ENCODE results near the gene TMEM231. TPM values are rescaled to one million over a fixed set of nuclear protein-coding genes. Genes with fewer than 3 reads are reported as not detected.
"Not testable (repeated sequence)": the region's sequence is repeated elsewhere in the genome, so short reads cannot be mapped to it uniquely, and the experiment has no call there.

Gene TMEM231
- total RNA-seq, 1 experiment from 2014 or later: 3.4 TPM

- H3K9ac ChIP-seq (ENCODE audit: extremely low read depth, insufficient read length, low read length); H3K36me3 Mint-ChIP-seq (ENCODE audit: insufficient read depth in 1 of 3, low read depth in 3 of 3); H4K5ac ChIP-seq (ENCODE audit: insufficient read length, low read depth, low read length); H2BK12ac ChIP-seq (ENCODE audit: insufficient read length, low read depth, low read length); H2AK5ac ChIP-seq (ENCODE audit: insufficient read length, low read length); H2BK15ac ChIP-seq (ENCODE audit: low read depth, low read length); H3K4me2 ChIP-seq (ENCODE audit: insufficient read depth, insufficient read length, low read length); H4K8ac ChIP-seq (replicated peaks; ENCODE audit: insufficient read length, low read depth, low read length); H3K27me3 ChIP-seq (ENCODE audit: insufficient read depth, low read length); H3K79me2 ChIP-seq (ENCODE audit: insufficient read depth, low read length); H3K4me3 Mint-ChIP-seq; H3K56ac ChIP-seq (ENCODE audit: insufficient read length, low read depth, low read length); H3K9me3 Mint-ChIP-seq; H3K18ac ChIP-seq (ENCODE audit: insufficient read length, low read depth, low read length); H2AFZ ChIP-seq (ENCODE audit: low read length); H3K27ac Mint-ChIP-seq; H2BK20ac ChIP-seq (ENCODE audit: low read depth, low read length, poor library complexity, severe bottlenecking); H3K4me1 ChIP-seq (ENCODE audit: insufficient read depth, low read length); H4K20me1 ChIP-seq (ENCODE audit: control insufficient read depth, insufficient read depth, insufficient read length); H2BK5ac ChIP-seq (ENCODE audit: insufficient read length, low read length); H3K14ac ChIP-seq (ENCODE audit: insufficient read depth, low read length); DNase-seq; H4K91ac ChIP-seq (ENCODE audit: insufficient read length, low read depth, low read length); H3K27ac ChIP-seq (ENCODE audit: insufficient read length, low read depth, low read length); H3K4ac ChIP-seq (ENCODE audit: low read depth, low read length); H3K4me1 Mint-ChIP-seq; H3K27me3 Mint-ChIP-seq (ENCODE audit: low read depth); H3K79me1 ChIP-seq (ENCODE audit: insufficient read depth, low read depth, low read length, poor library complexity, severe bottlenecking); H3K23ac ChIP-seq (ENCODE audit: insufficient read length, low read depth, low read length); H3K23me2 ChIP-seq (ENCODE audit: insufficient read length, low read depth, low read length, poor library complexity, severe bottlenecking); H2BK120ac ChIP-seq (ENCODE audit: low read depth, low read length, poor library complexity, severe bottlenecking); H3K9me3 ChIP-seq (ENCODE audit: control insufficient read depth, low read depth, low read length); H3T11ph ChIP-seq (ENCODE audit: low read length): not testable (repeated sequence)
- no CpG with 5 or more reads among the region's 8 CpGs for WGBS (ENCODE audit: extremely low coverage, insufficient read length, low lambda C conversion rate)
These were observed 13.6 kb downstream of the TMEM231 start for GRCh38 chr16:75542462-75542861.
